OCI-LY7 (cell line): Measurements from ENCODE around the gene PNMA8B.

ENCODE experiments used
- CTCF ChIP-seq: fragments of 200-600 bp; sonication (generic); conservative IDR thresholded peaks from 2 replicates; pipeline ENCODE4 v1.5.1; 2014; ENCODE audit warnings: mild to moderate bottlenecking, antibody characterized with exemption, low read length, moderate library complexity, mixed read lengths
- EZH2phosphoT487 ChIP-seq: fragments of 200-600 bp; sonication (generic); IDR thresholded peaks from 2 replicates; pipeline ENCODE4 v1.6.1; 2018; ENCODE audit warnings: low read depth, borderline replicate concordance, mild to moderate bottlenecking, mixed run types, antibody characterized with exemption, low read length, moderate library complexity, mixed read lengths

DNA sequence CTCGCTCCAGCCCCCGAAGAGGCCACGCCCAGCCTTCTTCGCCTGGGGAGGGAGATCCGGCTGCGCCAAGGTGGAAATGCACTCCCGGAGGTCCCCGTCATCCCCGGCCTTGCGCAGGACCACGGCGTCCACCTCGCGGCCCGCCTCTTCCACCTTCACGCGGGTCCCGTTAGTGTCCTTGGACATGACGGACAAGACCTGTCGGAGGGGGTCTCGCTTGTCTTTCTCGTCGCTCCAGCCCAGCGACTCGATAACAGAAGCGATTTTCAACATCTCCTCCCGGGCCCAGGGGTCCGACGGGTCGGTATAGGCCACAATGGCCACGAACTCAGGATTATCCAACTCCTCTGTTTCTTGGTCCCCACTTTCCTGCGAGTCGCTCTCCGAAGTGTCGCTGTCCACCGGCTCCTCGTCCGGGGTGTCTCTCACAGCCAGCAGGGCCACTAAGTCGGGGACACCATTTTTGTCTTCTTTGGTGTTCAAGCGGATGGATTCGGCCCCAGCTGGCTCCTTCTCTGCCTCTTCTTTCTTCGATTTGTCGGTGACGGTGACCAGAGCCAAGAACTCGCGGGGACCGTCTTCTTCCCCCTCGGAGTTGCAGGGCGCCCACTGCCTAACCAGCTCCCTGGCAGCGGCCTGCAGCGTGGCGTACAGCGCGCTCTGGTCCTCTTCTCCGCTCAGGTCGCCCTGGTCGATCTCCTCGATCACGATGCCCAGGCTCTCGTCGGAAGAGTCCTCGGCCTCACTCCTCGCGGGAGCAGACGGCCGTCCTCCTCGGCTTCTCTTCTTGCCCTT, 1.3 kb downstream of the PNMA8B start:
- no peak for TF ChIP-seq CTCF
- no peak for TF ChIP-seq EZH2phosphoT487
